Measurements from ENCODE around the gene FAM210A. TPM values are rescaled to one million over a fixed set of nuclear protein-coding genes. Genes with fewer than 3 reads are reported as not detected.

The FAM210A gene
- polyA plus RNA-seq, 1 donor (not counting 4 experiments of a cell fraction or from before 2014, with no cell fraction given) = 31.7 TPM

- dilution Hi-C loops (cut with MboI; ENCODE audit: extremely low pct_ligation_motif_present, low sequenced_read_pairs) = no loop called here
- H3K9me3 ChIP-seq (ENCODE audit: control insufficient read depth, low read depth, low read length) = no peaks in the 10 kb centered on the region
- H3K4me1 ChIP-seq (ENCODE audit: control insufficient read depth, extremely low read depth, insufficient read depth, low read length) = no peaks in the 10 kb centered on the region
- H3K9me1 ChIP-seq (ENCODE audit: control insufficient read depth, extremely low read depth, insufficient read depth, low read length) = no peaks in the 10 kb centered on the region
- H3K9ac ChIP-seq (ENCODE audit: control insufficient read depth, extremely low read depth, insufficient read depth, low read length) = no peak overlapping the region
- H3K4me2 ChIP-seq (ENCODE audit: control insufficient read depth, extremely low read depth, insufficient read depth, low read depth, low read length) = no peak overlapping the region
- FAIRE-seq (no peak), DNase-seq (ENCODE audit: low read depth, low spot score) (no peak)
- H3K79me2 ChIP-seq (ENCODE audit: control insufficient read depth, insufficient read depth, low read length) = no peaks in the 10 kb centered on the region
- H2AFZ ChIP-seq (ENCODE audit: control insufficient read depth, low read length) = no peak overlapping the region
- H3K27ac ChIP-seq (ENCODE audit: control insufficient read depth, insufficient read depth, low read length) = no peak overlapping the region
- no peaks in the 10 kb centered on the region for H3K27me3 ChIP-seq (ENCODE audit: control insufficient read depth, extremely low read depth, insufficient read depth, low read length)
- TF ChIP-seq CTCF (optimal IDR thresholded peaks at IDR 0.05 in 1 of 3, IDR thresholded peaks at IDR 0.05 in 1 of 3, conservative IDR thresholded peaks at IDR 0.05 in 1 of 3; ENCODE audit: extremely low read depth in 1 of 3, insufficient read depth in 2 of 3, low read length in 3 of 3) = no peak
- no peak for TF ChIP-seq EZH2 (IDR thresholded peaks at IDR 0.05; ENCODE audit: low read length)
- no peak overlapping the region for H3K4me3 ChIP-seq (ENCODE audit: control insufficient read depth in 2 of 3, extremely low read depth in 1 of 3, insufficient read depth in 2 of 3, low read depth in 1 of 3, low read length in 3 of 3)
- H4K20me1 ChIP-seq (ENCODE audit: control insufficient read depth, extremely low read depth, insufficient read depth, low read length) = no peaks in the 10 kb centered on the region
- H3K36me3 ChIP-seq (ENCODE audit: control insufficient read depth in 2 of 2, extremely low read depth in 1 of 2, insufficient read depth in 2 of 2, low read length in 2 of 2) = peaks cover 7 to 10% of the 10 kb centered on the region in 2 experiments
Observed at GRCh38 chr18:13745696-13746095, 19.3 kb upstream of the FAM210A start.

DNA sequence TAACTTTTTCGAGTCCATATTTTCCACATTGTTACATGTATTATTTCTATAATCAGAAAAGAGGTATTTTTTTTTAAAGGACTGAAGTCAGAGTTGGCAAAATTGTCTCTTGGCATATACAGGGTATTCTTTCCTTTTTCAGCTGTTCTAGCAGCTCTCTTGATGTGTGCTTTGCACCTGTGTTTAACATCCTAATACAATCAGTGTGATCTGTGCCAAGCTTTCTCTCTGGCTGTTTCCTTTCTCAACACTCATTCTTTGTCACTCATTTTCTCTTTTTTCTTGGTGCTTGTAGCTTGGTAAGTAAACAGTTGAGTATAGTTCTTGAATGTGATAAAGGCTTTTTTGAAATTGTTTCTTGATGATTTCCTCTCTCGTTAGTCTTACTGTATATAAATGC is 9.3 kb upstream of the FAM210A start:
- no peak for DNase-seq (ENCODE audit: low read depth, low spot score)
- no peak for TF ChIP-seq CTCF (optimal IDR thresholded peaks at IDR 0.05 in 1 of 3, IDR thresholded peaks at IDR 0.05 in 1 of 3, conservative IDR thresholded peaks at IDR 0.05 in 1 of 3; ENCODE audit: extremely low read depth in 1 of 3, insufficient read depth in 2 of 3, low read length in 3 of 3)
- no peak for TF ChIP-seq EZH2 (IDR thresholded peaks at IDR 0.05; ENCODE audit: low read length)
- Histone ChIP-seq H3K4me1 (ENCODE audit: control insufficient read depth, extremely low read depth, insufficient read depth, low read length) (no peaks in the 10 kb centered on the region), H3K4me3 (ENCODE audit: control insufficient read depth in 2 of 3, extremely low read depth in 1 of 3, insufficient read depth in 2 of 3, low read depth in 1 of 3, low read length in 3 of 3) (no peak overlapping the region), H3K79me2 (ENCODE audit: control insufficient read depth, insufficient read depth, low read length) (peaks cover 5% of the 10 kb centered on the region), H3K9ac (ENCODE audit: control insufficient read depth, extremely low read depth, insufficient read depth, low read length) (no peak overlapping the region), H2AFZ (ENCODE audit: control insufficient read depth, low read length) (no peak overlapping the region), H3K4me2 (ENCODE audit: control insufficient read depth, extremely low read depth, insufficient read depth, low read depth, low read length) (no peak overlapping the region), H3K36me3 (ENCODE audit: control insufficient read depth in 2 of 2, extremely low read depth in 1 of 2, insufficient read depth in 2 of 2, low read length in 2 of 2) (peaks cover 12 to 15% of the 10 kb centered on the region in 2 experiments), H3K9me3 (ENCODE audit: control insufficient read depth, low read depth, low read length) (no peaks in the 10 kb centered on the region), H3K9me1 (ENCODE audit: control insufficient read depth, extremely low read depth, insufficient read depth, low read length) (no peaks in the 10 kb centered on the region), H3K27ac (ENCODE audit: control insufficient read depth, insufficient read depth, low read length) (no peak overlapping the region), H4K20me1 (ENCODE audit: control insufficient read depth, extremely low read depth, insufficient read depth, low read length) (no peaks in the 10 kb centered on the region), H3K27me3 (ENCODE audit: control insufficient read depth, extremely low read depth, insufficient read depth, low read length) (no peaks in the 10 kb centered on the region)
- no peak for FAIRE-seq
- dilution Hi-C loops (cut with MboI; ENCODE audit: extremely low pct_ligation_motif_present, low sequenced_read_pairs) = no loop called here

Data from keratinocyte (primary cell).